ENCODE measurements around the gene KRT35.

The KRT35 gene

GRCh38 chr17:41464173-41464572, 16.8 kb downstream of the KRT35 start:
- Histone ChIP-seq H3K9ac (ENCODE audit: low read depth, low read length) (no peak overlapping the region), H3K79me2 (ENCODE audit: insufficient read depth, low read length) (no peaks in the 10 kb centered on the region), H3K36me3 (ENCODE audit: insufficient read depth, low read length) (no peaks in the 10 kb centered on the region), H3K4me3 (ENCODE audit: low read depth in 1 of 2, low read length in 2 of 2) (no peak overlapping the region), H3K4me2 (ENCODE audit: insufficient read depth, low read length) (no peak overlapping the region), H3K27me3 (ENCODE audit: insufficient read depth, low read length, poor library complexity) (no peaks in the 10 kb centered on the region), H4K20me1 (ENCODE audit: insufficient read depth, low read length) (no peaks in the 10 kb centered on the region), H3K27ac (ENCODE audit: low read length) (no peak overlapping the region), H3K9me3 (ENCODE audit: insufficient read depth, low read length, severe bottlenecking) (no peaks in the 10 kb centered on the region), H3K4me1 (ENCODE audit: insufficient read depth, low read length) (no peaks in the 10 kb centered on the region), H2AFZ (ENCODE audit: low read depth, low read length) (no peak overlapping the region)
- TF ChIP-seq CTCF (IDR thresholded peaks at IDR 0.05; ENCODE audit: borderline replicate concordance, extremely low read depth, low read length, poor library complexity, severe bottlenecking), result no peak
- no peak for TF ChIP-seq EZH2 (IDR thresholded peaks at IDR 0.05; ENCODE audit: borderline replicate concordance, low read depth, low read length, severe bottlenecking)
- no peak for DNase-seq
- ATAC-seq (ENCODE audit: insufficient read depth, low read depth), result no peak

DNA sequence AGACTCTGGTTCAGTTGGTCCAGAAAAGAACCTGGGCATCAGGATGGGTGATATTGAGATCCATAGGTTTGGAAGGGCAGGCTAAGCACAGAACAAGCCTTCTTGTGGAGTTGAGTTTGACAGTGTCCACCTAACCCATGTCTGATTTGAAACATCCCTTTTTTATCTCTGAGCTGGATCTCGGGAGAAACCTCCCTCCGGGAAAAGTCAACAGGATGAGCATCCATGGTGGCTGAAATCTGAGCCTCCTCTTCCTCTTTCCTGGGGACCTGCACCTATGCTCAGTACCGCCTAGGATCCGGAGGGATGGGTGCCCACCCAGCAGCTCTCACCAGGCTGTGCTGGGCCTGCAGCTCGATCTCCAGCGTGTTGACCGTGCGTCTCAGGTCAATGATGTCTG, 17.2 kb downstream of the KRT35 start:
- Histone ChIP-seq H3K9me3 (ENCODE audit: insufficient read depth, low read length, severe bottlenecking) (no peaks in the 10 kb centered on the region), H2AFZ (ENCODE audit: low read depth, low read length) (no peak overlapping the region), H3K27ac (ENCODE audit: low read length) (no peak overlapping the region), H3K9ac (ENCODE audit: low read depth, low read length) (no peak overlapping the region), H3K79me2 (ENCODE audit: insufficient read depth, low read length) (no peaks in the 10 kb centered on the region), H4K20me1 (ENCODE audit: insufficient read depth, low read length) (no peaks in the 10 kb centered on the region), H3K4me1 (ENCODE audit: insufficient read depth, low read length) (no peaks in the 10 kb centered on the region), H3K36me3 (ENCODE audit: insufficient read depth, low read length) (no peaks in the 10 kb centered on the region), H3K27me3 (ENCODE audit: insufficient read depth, low read length, poor library complexity) (no peaks in the 10 kb centered on the region), H3K4me3 (ENCODE audit: low read depth in 1 of 2, low read length in 2 of 2) (no peak overlapping the region), H3K4me2 (ENCODE audit: insufficient read depth, low read length) (no peak overlapping the region)
- TF ChIP-seq EZH2 (IDR thresholded peaks at IDR 0.05; ENCODE audit: borderline replicate concordance, low read depth, low read length, severe bottlenecking) (no peak), CTCF (IDR thresholded peaks at IDR 0.05; ENCODE audit: borderline replicate concordance, extremely low read depth, low read length, poor library complexity, severe bottlenecking) (no peak)
- DNase-seq, result no peak
- no peak for ATAC-seq (ENCODE audit: insufficient read depth, low read depth)

GRCh38 chr17:41462705-41463104, 18.2 kb downstream of the KRT35 start:
- ATAC-seq (ENCODE audit: insufficient read depth, low read depth), result no peak

More at GRCh38 chr17:41462705-41463104, 18.2 kb downstream of the KRT35 start:
- Histone ChIP-seq H3K36me3 (ENCODE audit: insufficient read depth, low read length) (no peaks in the 10 kb centered on the region), H3K4me3 (ENCODE audit: low read depth in 1 of 2, low read length in 2 of 2) (no peak overlapping the region), H3K9me3 (ENCODE audit: insufficient read depth, low read length, severe bottlenecking) (no peaks in the 10 kb centered on the region), H3K27me3 (ENCODE audit: insufficient read depth, low read length, poor library complexity) (no peaks in the 10 kb centered on the region), H3K4me1 (ENCODE audit: insufficient read depth, low read length) (no peaks in the 10 kb centered on the region), H3K27ac (ENCODE audit: low read length) (no peak overlapping the region), H2AFZ (ENCODE audit: low read depth, low read length) (no peak overlapping the region), H3K4me2 (ENCODE audit: insufficient read depth, low read length) (no peak overlapping the region), H3K9ac (ENCODE audit: low read depth, low read length) (no peak overlapping the region), H3K79me2 (ENCODE audit: insufficient read depth, low read length) (no peaks in the 10 kb centered on the region), H4K20me1 (ENCODE audit: insufficient read depth, low read length) (no peaks in the 10 kb centered on the region)
- TF ChIP-seq EZH2 (IDR thresholded peaks at IDR 0.05; ENCODE audit: borderline replicate concordance, low read depth, low read length, severe bottlenecking), result no peak
- no peak for TF ChIP-seq CTCF (IDR thresholded peaks at IDR 0.05; ENCODE audit: borderline replicate concordance, extremely low read depth, low read length, poor library complexity, severe bottlenecking)
- DNase-seq, result no peak

All from DND-41 (cell line).